HEK293T (cell line): ENCODE data around the gene IL15.

Experiments
- CTCF ChIA-PET: fragments of 350-600 bp; formaldehyde crosslinking; extraction: SDS; loops from one replicate; lab custom pipeline; 2021; ENCODE audit warnings: antibody characterized with exemption, inconsistent platforms; lab: Yijun Ruan, JAX
- POLR2A ChIA-PET: fragments of 350-600 bp; formaldehyde crosslinking; extraction: SDS; loops from one replicate; lab custom pipeline; 2020; ENCODE audit warnings: antibody characterized with exemption, inconsistent platforms; lab: Yijun Ruan, JAX
- DNase-seq: peaks from one replicate; pipeline ENCODE4 v3.0.0; 2012; ENCODE audit warnings: mixed read lengths; ENCODE audit errors: extremely low spot score
- ARNT ChIP-seq: fragments of 450-650 bp; IDR thresholded peaks from 2 replicates; pipeline ENCODE4 v1.6.1; 2017; ENCODE audit warnings: mild to moderate bottlenecking
- BHLHE40 ChIP-seq: fragments of 450-650 bp; IDR thresholded peaks from 2 replicates; pipeline ENCODE4 v1.6.1; 2016; ENCODE audit warnings: mild to moderate bottlenecking, moderate library complexity, borderline replicate concordance
- CTBP1 ChIP-seq: fragments of 450-650 bp; IDR thresholded peaks from 2 replicates; pipeline ENCODE4 v1.6.1; 2016; ENCODE audit warnings: borderline replicate concordance
- ELF4 ChIP-seq: fragments of 450-650 bp; IDR thresholded peaks from 2 replicates; pipeline ENCODE4 v1.6.1; 2017; ENCODE audit warnings: antibody characterized with exemption
- FOXA1 ChIP-seq: fragments of 450-650 bp; IDR thresholded peaks from 2 replicates; pipeline ENCODE4 v1.6.1; 2016; ENCODE audit warnings: mild to moderate bottlenecking
- FOXK2 ChIP-seq: fragments of 450-650 bp; IDR thresholded peaks from 2 replicates; pipeline ENCODE4 v1.6.1; 2016; ENCODE audit warnings: mild to moderate bottlenecking
- FOXM1 ChIP-seq: fragments of 450-650 bp; IDR thresholded peaks from 2 replicates; pipeline ENCODE4 v1.6.1; 2017; ENCODE audit warnings: mild to moderate bottlenecking, borderline replicate concordance
- HDGF ChIP-seq: fragments of 450-650 bp; IDR thresholded peaks from 2 replicates; pipeline ENCODE4 v1.6.1; 2017; ENCODE audit warnings: antibody characterized with exemption, borderline replicate concordance
- L3MBTL2 ChIP-seq: fragments of 450-650 bp; conservative IDR thresholded peaks from 2 replicates; pipeline ENCODE4 v1.6.1; 2016; ENCODE audit warnings: mild to moderate bottlenecking
- LEF1 ChIP-seq: fragments of 450-650 bp; IDR thresholded peaks from 2 replicates; pipeline ENCODE4 v1.6.1; 2017; ENCODE audit warnings: mild to moderate bottlenecking, borderline replicate concordance
- NFRKB ChIP-seq: fragments of 450-650 bp; IDR thresholded peaks from 2 replicates; pipeline ENCODE4 v1.6.1; 2016; ENCODE audit warnings: mild to moderate bottlenecking, moderate library complexity
- SP1 ChIP-seq: fragments of 450-650 bp; IDR thresholded peaks from 2 replicates; pipeline ENCODE4 v1.6.1; 2017
- SUZ12 ChIP-seq: fragments of 450-650 bp; IDR thresholded peaks from 2 replicates; pipeline ENCODE4 v1.6.1; 2016; ENCODE audit warnings: mild to moderate bottlenecking
- TARDBP ChIP-seq: fragments of 450-650 bp; IDR thresholded peaks from 2 replicates; pipeline ENCODE4 v1.6.1; 2016
- ZNF384 ChIP-seq: fragments of 450-650 bp; IDR thresholded peaks from 2 replicates; pipeline ENCODE4 v1.6.1; 2016
- TF ChIP-seq, protein P1 (sequence below): fragments of 450-650 bp; IDR thresholded peaks from 2 replicates; pipeline ENCODE4 v1.6.1; 2016

IL15 gene

DNA sequence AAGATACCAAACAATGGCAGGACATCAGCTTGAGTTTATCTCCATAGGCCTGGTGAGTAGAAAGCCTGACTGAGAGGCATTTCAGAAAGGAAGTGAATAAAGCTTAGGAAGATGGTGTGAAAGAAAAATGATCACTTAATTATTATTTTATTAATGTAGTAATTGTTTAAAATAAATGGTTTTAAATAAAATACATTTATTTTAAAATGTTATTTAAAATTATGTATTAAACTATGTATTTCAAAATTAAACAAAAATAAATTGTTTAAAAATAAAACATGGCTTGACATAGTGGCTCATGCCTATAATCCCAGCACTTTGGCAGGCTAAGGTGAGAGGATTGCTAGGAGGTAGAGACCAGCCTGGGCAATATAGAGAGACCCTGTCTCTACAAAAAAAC is 145.8 kb downstream of the IL15 start:
- POLR2A ChIA-PET = no interaction called here
- CTCF ChIA-PET = no interaction called here
- TF ChIP-seq, protein P1, sequence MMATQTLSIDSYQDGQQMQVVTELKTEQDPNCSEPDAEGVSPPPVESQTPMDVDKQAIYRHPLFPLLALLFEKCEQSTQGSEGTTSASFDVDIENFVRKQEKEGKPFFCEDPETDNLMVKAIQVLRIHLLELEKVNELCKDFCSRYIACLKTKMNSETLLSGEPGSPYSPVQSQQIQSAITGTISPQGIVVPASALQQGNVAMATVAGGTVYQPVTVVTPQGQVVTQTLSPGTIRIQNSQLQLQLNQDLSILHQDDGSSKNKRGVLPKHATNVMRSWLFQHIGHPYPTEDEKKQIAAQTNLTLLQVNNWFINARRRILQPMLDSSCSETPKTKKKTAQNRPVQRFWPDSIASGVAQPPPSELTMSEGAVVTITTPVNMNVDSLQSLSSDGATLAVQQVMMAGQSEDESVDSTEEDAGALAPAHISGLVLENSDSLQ = no peak
- TF ChIP-seq LEF1 = no peak
- no peak for TF ChIP-seq FOXM1
- TF ChIP-seq FOXK2 = no peak
- TF ChIP-seq FOXA1 = no peak
- TF ChIP-seq ELF4 = no peak
- TF ChIP-seq ZNF384 = no peak
- TF ChIP-seq TARDBP = no peak
- no peak for TF ChIP-seq SP1
- TF ChIP-seq HDGF = no peak
- no peak for TF ChIP-seq NFRKB
- TF ChIP-seq CTBP1 = no peak
- TF ChIP-seq ARNT = no peak
- no peak for TF ChIP-seq L3MBTL2
- TF ChIP-seq SUZ12 = no peak
- no peak for TF ChIP-seq BHLHE40
- DNase-seq = no peak
